DOHH2 (cell line): ENCODE results near the gene CFAP77.
A peak's percentile ranks its signal among the peaks of the same experiment; 100 is the strongest.

ENCODE experiments used
- H3F3A ChIP-seq: fragments of 200-600 bp; sonication (generic), shearing (Covaris generic); 2 replicates; pipeline ENCODE4 v1.6.0; 2016; ENCODE audit warnings: antibody characterized with exemption, mild to moderate bottlenecking; ENCODE audit not compliant: control insufficient read depth, insufficient read depth
- H3K27ac ChIP-seq: fragments of 200-600 bp; sonication (generic); 2 replicates; pipeline ENCODE4 v1.5.1; 2014; ENCODE audit warnings: low read depth, mild to moderate bottlenecking, low read length, moderate library complexity
- H3K27me3 ChIP-seq: fragments of 200-600 bp; sonication (generic); 2 replicates; pipeline ENCODE4 v1.6.1; 2014; ENCODE audit warnings: mild to moderate bottlenecking, low read length, mixed read lengths; ENCODE audit not compliant: control insufficient read depth
- H3K36me3 ChIP-seq: fragments of 200-600 bp; sonication (generic); 2 replicates; pipeline ENCODE4 v1.6.1; 2014; ENCODE audit warnings: mild to moderate bottlenecking, low read length, moderate library complexity, mixed read lengths; ENCODE audit not compliant: control insufficient read depth
- H3K4me1 ChIP-seq: fragments of 200-600 bp; sonication (generic); 2 replicates; pipeline ENCODE4 v1.6.1; 2014; ENCODE audit warnings: mild to moderate bottlenecking, low read length, mixed read lengths; ENCODE audit not compliant: control insufficient read depth
- H3K4me2 ChIP-seq: fragments of 200-600 bp; sonication (generic); 2 replicates; pipeline ENCODE4 v1.6.0; 2014; ENCODE audit warnings: mild to moderate bottlenecking, low read length, moderate library complexity
- H3K4me3 ChIP-seq: fragments of 200-600 bp; sonication (generic); 2 replicates; pipeline ENCODE4 v1.5.1; 2014; ENCODE audit warnings: mild to moderate bottlenecking, low read length, mixed read lengths
- H3K79me2 ChIP-seq: fragments of 200-600 bp; sonication (generic); 2 replicates; pipeline ENCODE4 v1.6.1; 2014; ENCODE audit warnings: mild to moderate bottlenecking, low read length, mixed read lengths; ENCODE audit not compliant: control insufficient read depth
- H3K9me2 ChIP-seq: fragments of 200-600 bp; sonication (generic); replicated peaks from 2 replicates; pipeline ENCODE4 v1.6.1; 2014; ENCODE audit warnings: mild to moderate bottlenecking, low read length, mixed read lengths; ENCODE audit not compliant: control insufficient read depth
- H3K9me3 ChIP-seq: fragments of 200-600 bp; sonication (generic); 2 replicates; pipeline ENCODE4 v1.6.1; 2014; ENCODE audit warnings: antibody characterized with exemption, low read length, mixed read lengths; ENCODE audit not compliant: control insufficient read depth, insufficient read depth
- H4K20me1 ChIP-seq: fragments of 200-600 bp; sonication (generic); 2 replicates; pipeline ENCODE4 v1.6.0; 2014; ENCODE audit warnings: low read depth, mild to moderate bottlenecking, antibody characterized with exemption, low read length, moderate library complexity; ENCODE audit not compliant: control insufficient read depth, insufficient read depth
- CTCF ChIP-seq: fragments of 200-600 bp; sonication (generic); IDR thresholded peaks from one replicate; pipeline ENCODE4 v1.5.1; 2014; ENCODE audit warnings: antibody characterized with exemption, mild to moderate bottlenecking, low read depth, low read length; ENCODE audit not compliant: poor library complexity, severe bottlenecking
- EZH2phosphoT487 ChIP-seq: fragments of 200-600 bp; sonication (generic); IDR thresholded peaks from 2 replicates; pipeline ENCODE4 v1.6.1; 2017; ENCODE audit warnings: borderline replicate concordance, mild to moderate bottlenecking, antibody characterized with exemption, low read length, moderate library complexity, mixed read lengths

Gene CFAP77

DNA sequence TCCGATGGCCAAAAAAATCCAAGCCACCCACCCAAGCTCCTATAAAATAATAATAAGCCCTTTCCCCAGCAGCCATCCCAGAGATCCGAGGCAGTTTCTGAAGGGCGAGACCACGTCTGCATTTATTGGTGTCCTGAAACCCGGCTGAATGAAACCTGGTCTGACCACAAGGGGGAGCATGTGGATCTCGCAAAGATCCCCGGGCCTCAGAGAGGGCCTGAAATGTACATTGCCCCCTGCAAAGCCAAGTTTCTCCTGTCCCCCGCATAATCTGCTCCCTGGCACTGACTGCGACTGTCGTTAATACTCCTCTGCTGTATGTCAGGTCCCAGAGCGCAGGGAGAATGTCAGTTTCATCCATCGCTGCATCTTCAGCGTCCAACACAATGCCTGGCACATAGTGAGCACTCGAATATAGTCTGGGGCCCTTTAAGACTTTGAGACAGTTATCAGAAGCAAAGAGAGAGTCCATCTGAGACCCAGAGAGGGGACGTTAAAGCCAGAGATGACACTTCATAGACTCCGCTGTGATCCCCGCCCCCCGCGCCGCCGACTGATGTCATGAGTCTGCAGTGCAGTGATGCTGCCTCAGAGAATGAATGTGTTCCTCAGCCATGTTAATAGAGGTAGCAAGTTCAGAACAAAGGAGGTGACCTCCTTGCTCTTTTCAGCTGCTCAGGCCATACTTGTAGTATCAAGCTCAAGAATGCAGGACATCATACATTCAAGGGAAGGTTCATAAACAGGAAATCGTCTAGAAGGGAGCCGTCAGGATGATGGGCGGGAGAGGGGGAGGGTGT lies 97.9 kb downstream of the CFAP77 start:
- Histone ChIP-seq H3K4me2 (no peak overlapping the region), H3K9me2 (no peaks in the 10 kb centered on the region), H3F3A (no peaks in the 10 kb centered on the region), H3K36me3 (no peaks in the 10 kb centered on the region), H3K27ac (no peak overlapping the region), H3K4me1 (peaks cover 6% of the 10 kb centered on the region; the same call in 1 of the 2 replicates), H3K27me3 (no peaks in the 10 kb centered on the region), H3K9me3 (no peaks in the 10 kb centered on the region), H4K20me1 (no peaks in the 10 kb centered on the region), H3K4me3 (no peak overlapping the region), H3K79me2 (no peaks in the 10 kb centered on the region)
- TF ChIP-seq EZH2phosphoT487 = no peak
- TF ChIP-seq CTCF = peak; percentile 83

- Histone ChIP-seq H4K20me1 (no peaks in the 10 kb centered on the region), H3K4me2 (no peak overlapping the region), H3K79me2 (no peaks in the 10 kb centered on the region), H3K36me3 (no peaks in the 10 kb centered on the region), H3K9me3 (no peaks in the 10 kb centered on the region), H3K4me3 (no peak overlapping the region), H3F3A (no peaks in the 10 kb centered on the region), H3K4me1 (peaks cover 6% of the 10 kb centered on the region; the same call in 1 of the 2 replicates), H3K9me2 (no peaks in the 10 kb centered on the region), H3K27me3 (no peaks in the 10 kb centered on the region), H3K27ac (no peak overlapping the region)
- TF ChIP-seq CTCF (no peak), EZH2phosphoT487 (no peak)
Measured at GRCh38 chr9:132509928-132510874, 100.2 kb downstream of the CFAP77 start.

GRCh38 chr9:132511191-132511999 lies 101.4 kb downstream of the CFAP77 start:
- Histone ChIP-seq H3K4me3 (no peak overlapping the region), H3K36me3 (no peaks in the 10 kb centered on the region), H3K4me2 (no peak overlapping the region), H3K9me3 (no peaks in the 10 kb centered on the region), H3K27ac (no peak overlapping the region), H4K20me1 (no peaks in the 10 kb centered on the region), H3K9me2 (no peaks in the 10 kb centered on the region), H3K79me2 (no peaks in the 10 kb centered on the region), H3K4me1 (peaks cover 6% of the 10 kb centered on the region; the same call in 1 of the 2 replicates), H3F3A (no peaks in the 10 kb centered on the region), H3K27me3 (no peaks in the 10 kb centered on the region)
- TF ChIP-seq CTCF = no peak
- no peak for TF ChIP-seq EZH2phosphoT487
